SK-N-SH (cell line): Measurements from ENCODE around the gene CACNA2D4. TPM values are rescaled to one million over a fixed set of nuclear protein-coding genes. Genes with fewer than 3 reads are reported as not detected.
A peak's percentile ranks its signal among the peaks of the same experiment; 100 is the strongest.

Source experiments
- CTCF ChIA-PET: fragments of 300-600, 350-600 bp; formaldehyde crosslinking; extraction: SDS; loops from one replicate; lab custom pipeline; 2021; lab: Yijun Ruan, JAX
- POLR2A ChIA-PET: fragments of 350-600 bp; sonication (Branson Sonifier 250); formaldehyde crosslinking; extraction: SDS; loops from one replicate; lab custom pipeline; 2020; ENCODE audit warnings: antibody characterized with exemption, inconsistent platforms; lab: Yijun Ruan, JAX
- DNase-seq: peaks from one replicate; pipeline ENCODE4 v3.0.0; 2012
- H2AFZ ChIP-seq: fragments of 200-600 bp; sonication (generic); 2 replicates; pipeline ENCODE4 v1.8.1; 2016; ENCODE audit warnings: antibody characterized with exemption, mild to moderate bottlenecking, low read depth
- H3F3A ChIP-seq: fragments of 200-600 bp; sonication (generic); replicated peaks from 2 replicates; pipeline ENCODE3; 2016; ENCODE audit warnings: antibody characterized with exemption, mild to moderate bottlenecking; ENCODE audit not compliant: insufficient read depth
- H3K27ac ChIP-seq, 2 experiments: fragments of 200-500 bp in 1 of 2; fragments of 200-600 bp in 1 of 2; sonication (Bioruptor generic) in 1 of 2; sonication (generic), shearing (Covaris generic) in 1 of 2; 2 replicates each; pipeline versions ENCODE4 v1.5.1 to v1.6.1; 2014 to 2016; ENCODE audit warnings: low read depth in 2 of 2, inconsistent platforms in 1 of 2, low read length in 1 of 2, mild to moderate bottlenecking in 1 of 2, mixed read lengths in 1 of 2
- H3K27me3 ChIP-seq: fragments of 200-600 bp; sonication (generic), shearing (Covaris generic); 2 replicates; pipeline ENCODE4 v1.6.1; 2016; ENCODE audit warnings: mixed run types; ENCODE audit not compliant: insufficient read depth
- H3K36me3 ChIP-seq, 2 experiments: fragments of 200-500 bp in 1 of 2; fragments of 200-600 bp in 1 of 2; sonication (Bioruptor generic) in 1 of 2; sonication (generic) in 1 of 2; replicated peaks in 1 of 2; 2 replicates each; pipeline versions ENCODE3 to v1.5.1; 2014 to 2016; ENCODE audit warnings: low read length in 1 of 2, mild to moderate bottlenecking in 1 of 2; ENCODE audit not compliant: insufficient read depth in 2 of 2, control insufficient read depth in 1 of 2
- H3K4me1 ChIP-seq, 2 experiments: fragments of 200-500 bp in 1 of 2; fragments of 200-600 bp in 1 of 2; sonication (Bioruptor generic) in 1 of 2; sonication (generic), shearing (Covaris generic) in 1 of 2; 2 replicates each; pipeline versions ENCODE4 v1.5.1 to v1.6.1; 2014 to 2016; ENCODE audit warnings: low read depth in 1 of 2, low read length in 1 of 2, mixed run types in 1 of 2; ENCODE audit not compliant: insufficient read depth in 2 of 2, control insufficient read depth in 1 of 2
- H3K4me2 ChIP-seq: fragments of 200-600 bp; sonication (generic), shearing (Covaris generic); 2 replicates; pipeline ENCODE4 v1.6.1; 2017; ENCODE audit warnings: mixed run types
- H3K4me3 ChIP-seq, 2 experiments: fragments of 200-500 bp in 1 of 2; fragments of 200-600 bp in 1 of 2; sonication (Bioruptor generic) in 1 of 2; sonication (generic), shearing (Covaris generic) in 1 of 2; 2 replicates each; pipeline versions ENCODE4 v1.5.1 to v1.8.1; 2014 to 2016; ENCODE audit warnings: low read depth in 2 of 2, inconsistent platforms in 1 of 2, low read length in 1 of 2, mild to moderate bottlenecking in 1 of 2, mixed read lengths in 1 of 2, moderate library complexity in 1 of 2
- H3K79me2 ChIP-seq: fragments of 200-600 bp; sonication (generic); 2 replicates; pipeline ENCODE4 v1.8.1; 2017; ENCODE audit warnings: mild to moderate bottlenecking; ENCODE audit not compliant: insufficient read depth
- H3K9ac ChIP-seq: fragments of 200-600 bp; sonication (generic); 2 replicates; pipeline ENCODE4 v1.6.1; 2017; ENCODE audit warnings: mixed run types
- H3K9me2 ChIP-seq: fragments of 200-600 bp; sonication (generic); 2 replicates; pipeline ENCODE4 v1.6.1; 2017; ENCODE audit warnings: mixed run types
- H3K9me3 ChIP-seq: fragments of 200-600 bp; sonication (generic); 2 replicates; pipeline ENCODE4 v1.6.1; 2017; ENCODE audit warnings: mixed run types, mild to moderate bottlenecking, moderate library complexity
- H4K20me1 ChIP-seq: fragments of 200-600 bp; sonication (generic); 2 replicates; pipeline ENCODE4 v1.6.1; 2017; ENCODE audit warnings: mild to moderate bottlenecking, mixed run types; ENCODE audit not compliant: insufficient read depth
- CTCF ChIP-seq: fragments of 200-600 bp; sonication (generic); IDR thresholded peaks from 2 replicates; pipeline ENCODE4 v1.6.1; 2017; ENCODE audit warnings: antibody characterized with exemption, mild to moderate bottlenecking, moderate library complexity
- ELF1 ChIP-seq: IDR thresholded peaks from 2 replicates; pipeline ENCODE4 v1.4.0; 2012
- EP300 ChIP-seq, 2 experiments: IDR thresholded peaks; 2 replicates each; pipeline versions ENCODE4 v1.4.0 to v1.6.1; 2012; ENCODE audit warnings: borderline replicate concordance in 1 of 2, low read depth in 1 of 2, low read length in 1 of 2
- FOSL2 ChIP-seq: IDR thresholded peaks from 2 replicates; pipeline ENCODE4 v1.4.0; 2012; ENCODE audit warnings: low read depth, mild to moderate bottlenecking, moderate library complexity, borderline replicate concordance
- FOXM1 ChIP-seq: IDR thresholded peaks from 2 replicates; pipeline ENCODE4 v1.4.0; 2012; ENCODE audit warnings: low read depth, mild to moderate bottlenecking
- GATA2 ChIP-seq: sonication (generic); formaldehyde crosslinking; IDR thresholded peaks from 2 replicates; pipeline ENCODE4 v1.5.0; 2020; ENCODE audit warnings: mild to moderate bottlenecking, missing genetic modification reagents
- JUND ChIP-seq: IDR thresholded peaks from 2 replicates; pipeline ENCODE4 v1.4.0; 2012
- MAX ChIP-seq: IDR thresholded peaks from 2 replicates; pipeline ENCODE4 v1.4.0; 2012; ENCODE audit warnings: low read depth
- MXI1 ChIP-seq: IDR thresholded peaks from 2 replicates; pipeline ENCODE4 v1.6.1; 2012; ENCODE audit warnings: mild to moderate bottlenecking, low read depth, low read length, improper control_type of control experiment
- PBX3 ChIP-seq: IDR thresholded peaks from 2 replicates; pipeline ENCODE4; 2012
- RAD21 ChIP-seq: IDR thresholded peaks from 2 replicates; pipeline ENCODE4 v1.6.1; 2012; ENCODE audit warnings: mild to moderate bottlenecking, low read length
- REST ChIP-seq: IDR thresholded peaks from 2 replicates; pipeline ENCODE4 v1.6.1; 2012; ENCODE audit warnings: mild to moderate bottlenecking, low read depth, low read length, moderate library complexity
- SIN3A ChIP-seq: IDR thresholded peaks from 2 replicates; pipeline ENCODE4 v1.6.1; 2012; ENCODE audit warnings: low read depth, mild to moderate bottlenecking, low read length, moderate library complexity, borderline replicate concordance
- SMC3 ChIP-seq: IDR thresholded peaks from 2 replicates; pipeline ENCODE4 v1.6.1; 2012; ENCODE audit warnings: low read depth, low read length, improper control_type of control experiment
- TAF1 ChIP-seq: IDR thresholded peaks from 2 replicates; pipeline ENCODE4 v1.6.1; 2012; ENCODE audit warnings: low read depth, mild to moderate bottlenecking, low read length, moderate library complexity, borderline replicate concordance
- TCF12 ChIP-seq: IDR thresholded peaks from 2 replicates; pipeline ENCODE4 v1.4.0; 2012
- TEAD4 ChIP-seq: IDR thresholded peaks from 2 replicates; pipeline ENCODE4 v1.4.0; 2012; ENCODE audit warnings: mild to moderate bottlenecking, borderline replicate concordance; ENCODE audit not compliant: insufficient read depth
- USF1 ChIP-seq: IDR thresholded peaks from 2 replicates; pipeline ENCODE4 v1.4.0; 2012; ENCODE audit warnings: low read depth, borderline replicate concordance
- USF2 ChIP-seq: fragments of 150-350 bp; IDR thresholded peaks from 2 replicates; pipeline ENCODE4 v1.6.1; 2017; ENCODE audit warnings: antibody characterized with exemption, low read length, low read depth, borderline replicate concordance
- ZBTB33 ChIP-seq: IDR thresholded peaks from 2 replicates; pipeline ENCODE4 v1.4.0; 2012; ENCODE audit warnings: low read depth, borderline replicate concordance
- WGBS: methylation state at CpG from one replicate; pipeline ENCODE4 v1.1.6; 2017; ENCODE audit warnings: low lambda C conversion rate; 5-methylcytosine and 5-hydroxymethylcytosine counted together
- polyA plus RNA-seq, 3 experiments: library from polyadenylated mRNA; depleted of rRNA; stranded (reverse); fragments of >200 nt; gene quantifications; 2 replicates each; pipeline ENCODE4 v1.2.3, GENCODE V29; 2012

Gene CACNA2D4
- polyA plus RNA-seq, 1 of the 3 experiments (the other 2 are of a cell fraction) = 0.02 TPM

GRCh38 chr12:1936406-1937320, 18.2 kb upstream of the CACNA2D4 start:
- Histone ChIP-seq H3F3A (peaks cover 3% of the 10 kb centered on the region), H3K9me3 (no peaks in the 10 kb centered on the region), H3K4me3 (no peak overlapping the region), H3K9ac (no peak overlapping the region), H2AFZ (no peak overlapping the region), H3K27me3 (no peaks in the 10 kb centered on the region), H3K4me1 (peaks cover 4 to 63% of the 10 kb centered on the region in 2 experiments; a peak in 2 of 4 replicates), H4K20me1 (no peaks in the 10 kb centered on the region), H3K79me2 (no peaks in the 10 kb centered on the region), H3K36me3 (peaks cover 6 to 18% of the 10 kb centered on the region in 2 experiments), H3K27ac (peak overlapping the region; percentile 17 to 83; a peak in 3 of 4 replicates), H3K4me2 (no peak overlapping the region), H3K9me2 (no peaks in the 10 kb centered on the region)
- ChIA-PET POLR2A (interaction anchor here (1.1 kb wide), 1 partner anchor 100 kb away, joined by 3 read pairs; no protein-coding TSS in a partner anchor), CTCF (interaction anchor here (0.5 to 4.7 kb wide), 9 partner anchors 19 to 646 kb away, joined by 3 to 33 read pairs (median 4); no protein-coding TSS in a partner anchor)
- peak; percentile 85 for DNase-seq
- 69% methylated on average over 25 of the region's 25 CpGs for WGBS
- peak; percentile 41; the same call in 1 of the 2 replicates for TF ChIP-seq FOSL2
- peak; percentile 60; the same call in 1 of the 2 replicates for TF ChIP-seq ZBTB33
- no peak; the same call in 1 of the 2 replicates for TF ChIP-seq MAX
- TF ChIP-seq REST = no peak
- peak; percentile 52 for TF ChIP-seq TCF12
- TF ChIP-seq GATA2 (CRISPR knock-in tag) = no peak
- no peak for TF ChIP-seq TEAD4
- TF ChIP-seq MXI1 = no peak
- TF ChIP-seq RAD21 = peak; percentile 44
- TF ChIP-seq JUND = no peak; the same call in 1 of the 2 replicates
- TF ChIP-seq CTCF = no peak
- TF ChIP-seq TAF1 = no peak
- TF ChIP-seq ELF1 = no peak
- peak; percentile 22; the same call in 1 of the 2 replicates for TF ChIP-seq SMC3
- TF ChIP-seq PBX3 = peak; percentile 75
- TF ChIP-seq FOXM1 = no peak
- TF ChIP-seq SIN3A = no peak
- no peak for TF ChIP-seq USF2
- TF ChIP-seq EP300 (IDR thresholded peaks at IDR 0.05; ENCODE audit: borderline replicate concordance in 1 of 2, low read depth in 1 of 2, low read length in 1 of 2) = no peak
- no peak for TF ChIP-seq USF1
